Prostate gland (tissue), 2 donors: ENCODE measurements around the gene TSPAN3. TPM values are rescaled to one million over a fixed set of nuclear protein-coding genes. Genes with fewer than 3 reads are reported as not detected.

Source experiments
- DNase-seq: peaks from one replicate; pipeline ENCODE4 v3.0.0-alpha.2; 2019; ENCODE audit warnings: low spot score
- H3K27ac ChIP-seq, 2 donors: fragments of 200-600 bp; sonication (generic); 2 replicates each; pipeline ENCODE4 v1.5.1; 2017 to 2019
- H3K27me3 ChIP-seq: fragments of 200-600 bp; sonication (generic); replicated peaks from 2 replicates; pipeline ENCODE4 v1.5.1; 2019; ENCODE audit not compliant: insufficient read depth
- H3K36me3 ChIP-seq, 2 donors: fragments of 200-600 bp; sonication (generic); 1 replicate in 1 of 2; 2 replicates in 1 of 2; pipeline versions ENCODE4 v1.5.1 to v1.8.1; 2017 to 2019
- H3K4me1 ChIP-seq: fragments of 200-600 bp; sonication (generic); replicated peaks from 2 replicates; pipeline ENCODE4 v1.5.1; 2019
- H3K4me3 ChIP-seq, 2 donors: fragments of 200-600 bp; sonication (generic); 2 replicates each; pipeline ENCODE4 v1.5.1; 2017 to 2019
- H3K9me3 ChIP-seq: fragments of 200-600 bp; sonication (generic); 2 replicates; pipeline ENCODE4 v1.5.1; 2017
- CTCF ChIP-seq, 4 experiments: fragments of 200-600 bp in 2 of 4; fragments of 450-650 bp in 2 of 4; sonication (generic) in 2 of 4; IDR thresholded peaks; 1 replicate in 3 of 4; 2 replicates in 1 of 4; pipeline ENCODE4 v1.5.1; 2016 to 2019; ENCODE audit warnings: antibody characterized with exemption in 4 of 4, mild to moderate bottlenecking in 2 of 4, moderate library complexity in 2 of 4
- POLR2A ChIP-seq: fragments of 450-650 bp; IDR thresholded peaks from one replicate; pipeline ENCODE4 v1.6.1; 2016; ENCODE audit warnings: antibody characterized with exemption, mild to moderate bottlenecking
- POLR2AphosphoS5 ChIP-seq: sonication (generic); formaldehyde crosslinking; IDR thresholded peaks from one replicate; pipeline ENCODE4 v1.6.1; 2017; ENCODE audit warnings: antibody characterized with exemption
- WGBS: methylation state at CpG from one replicate; pipeline ENCODE4 v1.1.5; 2018; 5-methylcytosine and 5-hydroxymethylcytosine counted together
- intact Hi-C: fragments of 100-400 bp; cut with DNase I; formaldehyde crosslinking; loops from one replicate; pipeline ENCODE4 v1.14.2; 2022
- total RNA-seq, 2 donors: library from RNA; depleted of rRNA; stranded (reverse); fragments of >200 nt; gene quantifications; one replicate each; pipeline ENCODE4 v1.1.0, GENCODE V29; 2016

The TSPAN3 gene
- total RNA-seq, 2 donors from 2014 or later, result 234 to 238 TPM

GRCh38 chr15:77039217-77039533, 31.7 kb downstream of the TSPAN3 start:
- H3K4me3 ChIP-seq, result no peak overlapping the region
- no peaks in the 10 kb centered on the region for H3K4me1 ChIP-seq
- no peaks in the 10 kb centered on the region for H3K9me3 ChIP-seq
- intact Hi-C loops, result no loop called here
- WGBS, result 84% methylated on average over 4 of the region's 5 CpGs
- TF ChIP-seq CTCF (IDR thresholded peaks at IDR 0.05), result no peak
- no peak for TF ChIP-seq POLR2AphosphoS5
- no peak for TF ChIP-seq POLR2A
- no peak overlapping the region for H3K27ac ChIP-seq
- no peaks in the 10 kb centered on the region for H3K27me3 ChIP-seq
- H3K36me3 ChIP-seq, result no peaks in the 10 kb centered on the region
- no peak for DNase-seq

DNA sequence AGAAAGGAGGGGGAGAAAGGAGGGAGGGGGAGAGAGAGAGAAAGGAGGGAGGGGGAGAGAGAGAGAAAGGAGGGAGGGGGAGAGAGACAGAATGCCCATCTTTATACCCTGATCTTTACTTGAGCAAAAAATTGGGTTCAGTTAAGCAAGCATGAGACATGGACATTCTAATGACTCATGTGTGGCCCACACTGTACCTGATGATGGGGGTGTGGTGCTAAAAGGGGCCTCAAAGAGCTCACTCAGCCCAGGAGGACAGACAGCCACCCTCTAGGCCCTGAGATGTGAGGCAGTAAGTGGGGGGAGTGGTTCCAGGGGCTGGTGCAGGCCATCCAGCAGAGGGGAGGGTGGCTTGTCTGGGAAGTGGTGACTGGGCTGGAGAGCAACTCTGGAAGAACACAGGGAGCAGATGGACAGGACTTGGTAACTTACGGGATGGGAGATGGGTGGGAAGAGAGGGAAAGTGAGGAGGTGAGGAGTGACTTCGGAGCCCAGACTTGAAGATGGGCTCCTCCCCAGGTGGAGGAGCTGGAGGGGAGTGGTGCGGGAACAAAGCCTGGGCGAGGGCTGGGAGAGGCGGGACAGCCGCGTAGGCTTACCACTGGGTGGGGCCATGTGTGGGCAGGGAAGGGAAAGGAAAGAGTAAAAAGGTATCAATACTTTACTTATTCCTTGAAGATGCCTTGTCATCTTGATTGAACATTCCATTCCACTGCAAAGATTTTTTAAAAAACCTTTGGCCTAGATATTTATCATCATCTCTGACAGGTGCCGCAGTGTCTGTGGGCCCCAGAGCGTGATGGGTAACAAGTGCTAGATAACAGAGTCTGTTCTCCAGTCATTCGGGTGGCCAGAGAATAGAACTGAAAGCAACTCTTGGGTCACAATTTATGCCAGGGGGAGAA, 32.3 kb downstream of the TSPAN3 start:
- no peak for DNase-seq
- no peak for TF ChIP-seq CTCF (IDR thresholded peaks at IDR 0.05)
- no peak for TF ChIP-seq POLR2AphosphoS5
- no peak for TF ChIP-seq POLR2A
- no peak overlapping the region for H3K4me3 ChIP-seq
- intact Hi-C loops, result no loop called here
- H3K9me3 ChIP-seq, result no peaks in the 10 kb centered on the region
- H3K4me1 ChIP-seq, result no peaks in the 10 kb centered on the region
- no peak overlapping the region for H3K27ac ChIP-seq
- 87% methylated on average over 10 of the region's 10 CpGs for WGBS
- no peaks in the 10 kb centered on the region for H3K36me3 ChIP-seq
- no peaks in the 10 kb centered on the region for H3K27me3 ChIP-seq

DNA sequence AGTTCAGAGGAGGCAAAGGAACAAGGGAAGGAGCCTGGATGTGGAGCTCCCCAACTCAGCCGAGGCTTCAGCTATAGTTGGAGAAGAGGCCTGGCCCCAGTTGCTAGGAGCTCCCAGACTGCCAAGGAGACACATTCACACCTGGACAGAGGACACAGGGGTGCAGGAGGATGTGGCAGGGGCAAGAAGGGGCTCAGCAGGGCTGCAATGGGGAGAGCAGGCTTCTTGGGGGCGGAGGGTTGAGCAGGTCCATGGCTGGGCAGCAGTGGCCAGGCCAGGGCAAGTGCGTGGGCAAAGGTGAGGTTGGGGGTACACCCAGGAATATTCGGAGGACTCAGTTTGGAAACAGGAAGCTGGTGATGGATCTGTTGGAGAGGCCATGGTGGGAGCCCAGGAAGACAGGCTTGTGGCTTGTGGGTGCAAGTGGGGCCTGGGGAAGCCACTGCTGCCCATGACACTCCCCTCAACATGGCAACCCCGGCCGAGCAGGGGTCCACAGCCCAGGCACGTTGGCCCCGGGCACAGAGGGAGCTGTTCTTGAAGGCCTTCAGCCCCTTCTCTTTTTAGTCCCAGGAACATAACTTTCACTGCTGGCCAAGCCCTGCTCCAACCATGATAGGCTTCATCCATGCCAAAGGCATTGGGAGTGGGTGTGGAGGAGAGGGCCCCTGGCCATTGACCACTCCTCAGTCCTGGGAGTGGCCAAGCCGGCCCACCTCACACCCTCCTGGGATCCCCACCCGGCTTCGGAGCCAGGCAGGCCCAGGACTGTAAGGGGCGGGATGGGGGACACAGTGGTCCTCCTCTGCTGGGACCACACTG, 33.3 kb downstream of the TSPAN3 start:
- intact Hi-C loops, result no loop called here
- Histone ChIP-seq H3K36me3 (no peaks in the 10 kb centered on the region), H3K27me3 (no peaks in the 10 kb centered on the region), H3K4me3 (no peak overlapping the region), H3K27ac (no peak overlapping the region), H3K4me1 (no peaks in the 10 kb centered on the region), H3K9me3 (no peaks in the 10 kb centered on the region)
- DNase-seq, result no peak
- WGBS, result 95% methylated on average over 10 of the region's 12 CpGs
- TF ChIP-seq CTCF (IDR thresholded peaks at IDR 0.05) (no peak), POLR2AphosphoS5 (no peak), POLR2A (no peak)

DNA sequence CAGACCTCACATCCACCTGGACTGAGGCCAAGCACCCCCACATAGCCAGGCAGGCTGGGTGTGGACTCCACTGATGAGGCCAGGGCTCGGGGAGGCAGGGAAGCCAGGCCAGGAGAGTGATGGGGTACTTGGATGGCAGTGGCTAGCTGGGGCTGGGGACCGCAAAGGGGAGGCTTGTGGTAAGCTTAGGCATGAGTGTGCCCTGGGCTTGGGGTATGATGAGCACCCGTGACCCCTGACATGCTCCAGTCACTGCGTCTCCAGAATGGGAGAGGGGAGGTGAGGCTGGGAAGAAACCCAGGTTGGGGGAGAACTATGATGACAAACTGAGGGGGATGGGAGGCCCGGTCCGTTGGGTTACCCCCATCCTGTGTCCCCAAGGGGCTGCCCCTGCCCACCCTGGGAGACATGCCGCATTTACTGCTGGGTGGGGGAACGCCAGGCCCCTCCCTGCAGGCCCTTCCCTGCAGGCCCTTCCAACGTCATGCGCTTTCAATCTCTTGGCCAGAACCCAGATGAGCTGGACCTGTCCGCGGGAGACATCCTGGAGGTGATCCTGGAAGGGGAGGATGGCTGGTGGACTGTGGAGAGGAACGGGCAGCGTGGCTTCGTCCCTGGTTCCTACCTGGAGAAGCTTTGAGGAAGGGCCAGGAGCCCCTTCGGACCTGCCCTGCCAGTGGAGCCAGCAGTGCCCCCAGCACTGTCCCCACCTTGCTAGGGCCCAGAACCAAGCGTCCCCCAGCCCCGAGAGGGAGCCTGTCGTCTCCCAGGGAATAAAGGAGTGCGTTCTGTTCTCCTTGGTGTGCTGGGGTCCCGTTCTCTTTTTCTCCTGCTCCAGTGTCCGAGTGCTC, 34.1 kb downstream of the TSPAN3 start:
- TF ChIP-seq POLR2AphosphoS5 (no peak), POLR2A (no peak), CTCF (IDR thresholded peaks at IDR 0.05) (no peak)
- no peak for DNase-seq
- Histone ChIP-seq H3K4me1 (no peaks in the 10 kb centered on the region), H3K27me3 (no peaks in the 10 kb centered on the region), H3K9me3 (no peaks in the 10 kb centered on the region), H3K36me3 (no peaks in the 10 kb centered on the region), H3K4me3 (no peak overlapping the region), H3K27ac (no peak overlapping the region)
- intact Hi-C loops, result no loop called here
- 89% methylated on average over 22 of the region's 22 CpGs for WGBS
